GM12878 (cell line): ENCODE measurements around the gene DARS1.

Experiments used
- ASH2L ChIP-seq: fragments of 300-600, 200-600 bp; sonication (generic); IDR thresholded peaks from 2 replicates; pipeline ENCODE4 v1.6.1; 2017; ENCODE audit warnings: low read depth, mild to moderate bottlenecking, borderline replicate concordance
- NFYA ChIP-seq: IDR thresholded peaks from 2 replicates; pipeline ENCODE4 v1.6.1; 2011; ENCODE audit warnings: low read depth, mild to moderate bottlenecking, low read length, improper control_type of control experiment, borderline replicate concordance
- POLR2A ChIP-seq: IDR thresholded peaks from 2 replicates; pipeline ENCODE4 v1.6.1; 2011; ENCODE audit warnings: low read depth, mild to moderate bottlenecking, low read length
- ZBED1 ChIP-seq: IDR thresholded peaks from 2 replicates; pipeline ENCODE4 v1.6.1; 2016; ENCODE audit warnings: borderline replicate concordance

- TF ChIP-seq ASH2L (no peak), POLR2A (no peak), ZBED1 (no peak), NFYA (no peak)
Observed at GRCh38 chr2:135863233-135863632, 122.2 kb downstream of the DARS1 start.
